ENCODE data around the gene NMD3.

NMD3 gene

DNA sequence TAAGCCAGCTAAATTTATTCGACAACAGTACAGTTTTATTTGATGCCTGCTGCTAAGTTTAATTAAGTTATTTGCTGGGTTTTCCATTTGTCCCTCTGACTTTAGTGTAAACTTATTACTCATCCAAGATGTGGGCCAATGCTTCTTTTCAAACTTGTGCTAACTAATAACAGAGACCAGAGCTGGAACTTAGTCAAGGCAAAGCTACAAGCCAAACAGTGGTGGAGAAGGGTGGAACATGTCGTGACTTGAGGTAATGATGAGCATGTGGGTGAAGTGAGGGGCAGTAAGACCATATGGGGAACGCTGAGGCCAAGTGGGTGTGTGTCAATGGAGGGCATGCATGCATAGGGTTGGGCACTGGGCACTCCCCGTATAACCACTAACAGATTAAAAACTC, 63.9 kb downstream of the NMD3 start:
- DNase-seq (ENCODE audit: low spot score) = no peak

GRCh38 chr3:161289174-161289573, 68.1 kb downstream of the NMD3 start:
- DNase-seq (ENCODE audit: low spot score) = no peak

DNA sequence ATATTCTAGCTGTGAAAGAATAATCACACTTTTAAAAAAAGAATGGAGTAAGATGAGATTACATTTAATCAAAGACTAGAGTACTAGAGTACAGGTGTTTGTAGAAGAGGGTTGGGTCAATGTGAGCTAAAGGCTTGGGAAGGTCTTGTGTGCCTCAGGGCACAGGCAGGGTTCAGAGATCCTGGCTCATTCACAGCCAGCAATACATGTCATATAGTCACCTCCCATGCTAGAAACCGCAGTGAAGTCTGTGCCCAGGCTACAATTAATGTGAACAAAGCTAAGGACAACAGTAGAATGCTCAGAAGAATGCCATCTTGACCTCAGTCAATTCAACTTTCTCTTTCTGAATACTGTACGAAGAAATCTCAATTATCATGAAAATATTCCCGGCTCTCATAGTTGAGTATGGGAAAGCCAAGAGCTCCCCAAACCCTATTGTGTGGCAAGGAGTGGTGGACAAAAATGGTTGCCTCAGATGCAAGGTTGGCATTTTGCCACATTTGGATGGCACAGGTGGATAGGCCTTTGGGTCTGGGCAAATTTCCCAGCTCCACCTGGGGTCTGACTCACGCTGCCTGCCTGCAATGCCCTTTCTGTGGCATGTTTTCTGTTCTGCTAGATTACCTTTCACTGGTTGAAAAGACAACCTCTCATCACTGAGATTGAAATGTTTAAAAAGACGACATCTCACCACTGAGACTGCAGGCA, 70.2 kb downstream of the NMD3 start:
- no peak for DNase-seq (ENCODE audit: low spot score)

DNA sequence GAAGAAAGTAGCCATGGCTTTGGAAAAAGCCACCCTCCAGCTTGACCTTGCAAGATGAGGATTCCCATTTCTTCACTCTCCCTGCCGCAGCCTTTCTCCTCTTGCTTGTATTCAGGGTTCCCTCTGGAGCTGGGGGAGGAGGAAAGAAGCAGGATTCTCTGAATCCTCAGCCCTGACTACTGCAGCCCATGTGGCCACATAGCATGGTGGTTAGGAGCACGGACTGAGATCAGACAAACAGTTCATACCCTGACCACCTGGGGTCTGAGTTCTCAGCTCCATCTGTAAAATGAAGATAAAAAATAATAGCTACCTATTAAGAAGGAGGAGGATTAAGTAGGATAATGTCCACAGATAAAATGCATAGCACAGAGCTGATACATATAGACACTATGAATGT, 72.3 kb downstream of the NMD3 start:
- DNase-seq (ENCODE audit: low spot score) = no peak

DNA sequence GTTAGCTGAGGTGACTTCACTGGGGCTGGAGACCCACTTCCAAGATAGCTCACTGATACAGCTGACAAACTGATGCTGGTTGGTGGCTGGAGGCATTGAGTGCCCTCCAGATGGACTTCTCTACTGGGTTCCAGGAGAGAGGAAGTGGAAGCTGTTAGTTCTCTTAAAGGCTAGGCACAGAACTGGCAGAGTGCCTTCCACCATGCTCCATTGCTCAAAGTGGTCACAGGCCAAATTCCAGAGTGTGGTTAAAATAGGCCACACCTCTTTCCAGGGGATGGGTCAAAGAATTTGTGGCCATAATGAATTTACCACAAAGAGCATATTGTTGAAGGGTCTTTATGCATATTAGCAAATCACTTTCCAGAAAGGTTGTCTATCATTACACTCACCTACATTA, 74.2 kb downstream of the NMD3 start:
- no peak for DNase-seq (ENCODE audit: low spot score)

GRCh38 chr3:161296814-161297213, 75.7 kb downstream of the NMD3 start:
- DNase-seq (ENCODE audit: low spot score) = no peak
